Left ventricle myocardium superior (tissue), 1 donor: ENCODE data around the gene TTC36. TPM values are rescaled to one million over a fixed set of nuclear protein-coding genes. Genes with fewer than 3 reads are reported as not detected.
A peak's percentile ranks its signal among the peaks of the same experiment; 100 is the strongest.
"Not testable (repeated sequence)": the region's sequence is repeated elsewhere in the genome, so short reads cannot be mapped to it uniquely, and the experiment has no call there.

Experiments used
- ATAC-seq: fragments of 200-7000 bp; cut with Tn5 transposase; one replicate; pipeline ENCODE4 v1.9.1; 2020; ENCODE audit warnings: mild to moderate bottlenecking, moderate library complexity
- DNase-seq: peaks from one replicate; pipeline ENCODE4 v3.0.0-alpha.2; 2020
- intact Hi-C: fragments of 100-400 bp; cut with micrococcal nuclease; formaldehyde crosslinking; loops from one replicate; pipeline ENCODE4 v1.11.0; 2022
- long read RNA-seq: library from polyadenylated mRNA; unstranded; transcript quantifications from one replicate; pipeline ENCODE4 v2.0.0, GENCODE V29; 2021
- total RNA-seq: library from RNA; stranded (reverse); fragmentation: NEBNext Ultra II Directional; extraction: Animal tissue kit (Norgen Biotek cat#: 25700); gene quantifications from one replicate; pipeline ENCODE4 v1.2.1, GENCODE V29; 2021
- donor health status: DM: no; HTN: yes; CAD: no; lungs with severe emphysema.

Gene TTC36
- 1.2 TPM for total RNA-seq
- long read RNA-seq: 0 reads

GRCh38 chr11:118527109-118527508, at the start of gene TTC36:
TTC36 (plus strand) TSS chr11:118527474; CDS start chr11:118527495, 21 bp downstream.
- DNase-seq: no peak
- ATAC-seq: no peak
- intact Hi-C loops: no loop called here

GRCh38 chr11:118481238-118481637, 46.0 kb upstream of the TTC36 start:
- ATAC-seq, intact Hi-C loops: not testable (repeated sequence)

DNA sequence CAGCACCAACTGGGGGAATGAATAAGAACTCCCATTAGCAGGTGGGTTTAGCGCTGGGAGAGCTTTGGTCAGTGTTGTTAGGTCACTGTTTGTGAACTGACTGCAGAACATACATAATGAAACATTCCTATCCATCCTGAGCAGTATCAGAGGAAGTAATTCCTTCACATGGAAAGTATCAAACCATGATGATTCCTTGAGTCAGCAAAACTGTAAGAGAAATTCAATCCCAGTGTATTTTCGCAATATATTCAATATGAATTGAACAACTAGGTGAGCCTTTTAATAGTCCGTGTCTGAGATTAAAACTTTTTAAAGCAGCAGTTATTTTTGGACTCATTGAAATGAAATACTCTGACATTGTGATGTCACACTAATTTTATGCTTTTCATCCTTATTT, 42.9 kb upstream of the TTC36 start:
- intact Hi-C loops: no loop called here
- ATAC-seq (no peak), DNase-seq (no peak)

More at GRCh38 chr11:118481238-118481637, 46.0 kb upstream of the TTC36 start:
- not testable (repeated sequence) for DNase-seq

DNA sequence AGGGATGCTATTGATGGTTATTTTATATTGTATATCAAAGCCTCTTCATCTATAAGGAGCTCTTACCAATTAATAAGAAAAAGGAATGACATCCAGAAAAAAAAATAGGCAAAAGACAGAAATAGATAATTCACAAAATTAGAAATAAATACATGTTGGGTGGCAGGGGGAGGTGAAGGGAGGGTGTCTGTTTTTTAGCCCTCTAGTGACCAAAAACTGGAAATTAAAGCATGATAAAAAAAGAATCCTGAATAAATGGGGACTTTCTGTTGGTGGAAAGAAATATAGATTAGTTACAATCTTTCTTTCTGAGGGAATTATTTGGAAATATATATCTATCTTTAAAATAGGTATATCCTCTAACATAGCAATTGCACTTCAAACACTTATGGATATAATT, 42.0 kb upstream of the TTC36 start:
- DNase-seq: no peak
- no peak for ATAC-seq
- intact Hi-C loops: loop anchor here (5.0 kb wide), 1 partner anchor 88 kb away; no protein-coding TSS in a partner anchor

- ATAC-seq (peak; percentile 65), DNase-seq (peak; percentile 43)
- intact Hi-C loops: loop anchor here (5.0 kb wide), 1 partner anchor 91 kb away; no protein-coding TSS in a partner anchor
Observed at GRCh38 chr11:118488480-118489109, 38.7 kb upstream of the TTC36 start.

DNA sequence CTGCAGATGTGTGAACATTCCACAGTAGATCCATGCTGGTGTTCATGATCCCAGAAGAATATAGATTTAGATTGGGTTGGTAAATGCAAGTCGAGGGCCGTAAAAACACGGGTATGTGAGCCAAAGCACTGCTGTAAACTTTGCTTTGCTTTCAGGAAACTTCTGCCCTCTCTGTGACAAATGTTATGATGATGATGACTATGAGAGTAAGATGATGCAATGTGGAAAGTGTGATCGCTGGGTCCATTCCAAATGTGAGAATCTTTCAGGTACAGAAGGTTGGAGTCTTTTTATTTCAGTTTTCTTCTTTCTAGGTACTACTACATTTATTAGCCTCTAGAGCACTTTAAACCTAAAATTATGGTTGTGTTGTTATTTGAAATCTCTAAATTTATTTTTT, 36.2 kb upstream of the TTC36 start:
- DNase-seq: no peak
- ATAC-seq: no peak

GRCh38 chr11:118497831-118498230, 29.4 kb upstream of the TTC36 start:
- DNase-seq (no peak), ATAC-seq (no peak)
- intact Hi-C loops: no loop called here

More for the DNA sequence above, 36.2 kb upstream of the TTC36 start:
- intact Hi-C loops: loop anchor here (5.0 kb wide), 1 partner anchor 109 kb away; no protein-coding TSS in a partner anchor

DNA sequence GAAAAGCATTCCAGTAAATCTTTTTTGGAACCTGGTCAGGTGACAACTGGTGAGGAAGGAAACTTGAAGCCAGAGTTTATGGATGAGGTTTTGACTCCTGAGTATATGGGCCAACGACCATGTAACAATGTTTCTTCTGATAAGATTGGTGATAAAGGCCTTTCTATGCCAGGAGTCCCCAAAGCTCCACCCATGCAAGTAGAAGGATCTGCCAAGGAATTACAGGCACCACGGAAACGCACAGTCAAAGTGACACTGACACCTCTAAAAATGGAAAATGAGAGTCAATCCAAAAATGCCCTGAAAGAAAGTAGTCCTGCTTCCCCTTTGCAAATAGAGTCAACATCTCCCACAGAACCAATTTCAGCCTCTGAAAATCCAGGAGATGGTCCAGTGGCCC, 24.1 kb upstream of the TTC36 start:
- peak; percentile 64 for ATAC-seq
- intact Hi-C loops: no loop called here
- no peak for DNase-seq

GRCh38 chr11:118511601-118512000, 15.7 kb upstream of the TTC36 start:
- no peak for DNase-seq
- no peak for ATAC-seq
- intact Hi-C loops: no loop called here

GRCh38 chr11:118514103-118514502, 13.2 kb upstream of the TTC36 start:
- no peak for ATAC-seq
- intact Hi-C loops: no loop called here
- DNase-seq: no peak

DNA sequence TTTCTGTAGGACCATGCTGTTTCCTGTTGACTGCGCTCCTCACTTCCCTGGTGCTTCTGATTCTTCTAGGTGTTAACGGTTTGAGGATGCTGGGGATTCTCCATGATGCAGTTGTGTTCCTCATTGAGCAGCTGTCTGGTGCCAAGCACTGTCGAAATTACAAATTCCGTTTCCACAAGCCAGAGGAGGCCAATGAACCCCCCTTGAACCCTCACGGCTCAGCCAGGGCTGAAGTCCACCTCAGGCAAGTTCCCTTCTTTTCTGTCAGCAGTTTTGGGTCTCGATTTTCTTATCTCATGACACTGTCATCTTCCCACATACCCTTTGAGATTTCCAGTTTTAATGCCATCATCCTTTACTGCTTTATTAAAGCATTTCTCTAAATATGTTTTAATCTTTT, 7.7 kb upstream of the TTC36 start:
- ATAC-seq (no peak), DNase-seq (no peak)
- intact Hi-C loops: no loop called here

- peak; percentile 28 for ATAC-seq
- intact Hi-C loops: no loop called here
- no peak for DNase-seq
Observed at GRCh38 chr11:118521892-118522311, 5.4 kb upstream of the TTC36 start.

- no peak for DNase-seq
- peak; percentile 60 for ATAC-seq
- intact Hi-C loops: no loop called here
Observed at GRCh38 chr11:118522571-118523072, 4.7 kb upstream of the TTC36 start.

- intact Hi-C loops: no loop called here
- ATAC-seq: peak; percentile 42
- no peak for DNase-seq
Observed at GRCh38 chr11:118524356-118524755, 2.9 kb upstream of the TTC36 start.

- ATAC-seq (peak; percentile 25), DNase-seq (no peak)
- intact Hi-C loops: no loop called here
Observed at GRCh38 chr11:118524757-118525470, 2.4 kb upstream of the TTC36 start.

GRCh38 chr11:118526688-118527087, 586 bp upstream of the TTC36 start:
- DNase-seq (no peak), ATAC-seq (no peak)
- intact Hi-C loops: no loop called here

GRCh38 chr11:118528511-118528910, 1.2 kb downstream of the TTC36 start:
- intact Hi-C loops: no loop called here
- DNase-seq: no peak
- ATAC-seq: no peak

GRCh38 chr11:118529584-118530175, 2.4 kb downstream of the TTC36 start:
- no peak for ATAC-seq
- no peak for DNase-seq
- intact Hi-C loops: no loop called here

- ATAC-seq (no peak), DNase-seq (no peak)
- intact Hi-C loops: no loop called here
Observed at GRCh38 chr11:118530180-118530682, 3.0 kb downstream of the TTC36 start.
